ENCODE results near the gene KRT32. TPM values are rescaled to one million over a fixed set of nuclear protein-coding genes. Genes with fewer than 3 reads are reported as not detected.

The KRT32 gene
- total RNA-seq, 1 donor from 2014 or later, result not detected

GRCh38 chr17:41499714-41500113 lies 32.5 kb upstream of the KRT32 start:
- intact Hi-C loops (cut with DNase I), result no loop called here
- TF ChIP-seq POLR2AphosphoS5 (IDR thresholded peaks at IDR 0.05; ENCODE audit: insufficient read depth in 1 of 2, low read depth in 1 of 2) (no peak), CTCF (IDR thresholded peaks at IDR 0.05) (no peak), POLR2A (IDR thresholded peaks at IDR 0.05) (no peak)
- Histone ChIP-seq H3K27me3 (no peaks in the 10 kb centered on the region), H3K4me1 (peaks cover 43% of the 10 kb centered on the region), H3K4me3 (no peak overlapping the region), H3K36me3 (no peaks in the 10 kb centered on the region), H3K9me3 (no peaks in the 10 kb centered on the region), H3K27ac (no peak overlapping the region)
- no peak for DNase-seq (ENCODE audit: extremely low spot score in 2 of 2)

GRCh38 chr17:41498276-41498675 lies 31.1 kb upstream of the KRT32 start:
- H3K27me3 ChIP-seq, result no peaks in the 10 kb centered on the region
- intact Hi-C loops (cut with DNase I), result no loop called here
- no peaks in the 10 kb centered on the region for H3K9me3 ChIP-seq
- H3K36me3 ChIP-seq, result no peaks in the 10 kb centered on the region
- no peak for TF ChIP-seq POLR2A (IDR thresholded peaks at IDR 0.05)
- TF ChIP-seq POLR2AphosphoS5 (IDR thresholded peaks at IDR 0.05; ENCODE audit: insufficient read depth in 1 of 2, low read depth in 1 of 2), result peak in 1 of 2 donors; percentile 48
- DNase-seq (ENCODE audit: extremely low spot score in 2 of 2), result no peak
- no peak overlapping the region for H3K27ac ChIP-seq
- no peak overlapping the region for H3K4me3 ChIP-seq
- peaks cover 46% of the 10 kb centered on the region for H3K4me1 ChIP-seq

- Histone ChIP-seq H3K4me1 (peaks cover 55% of the 10 kb centered on the region), H3K27ac (peak overlapping the region; percentile 59), H3K27me3 (no peaks in the 10 kb centered on the region), H3K4me3 (no peak overlapping the region), H3K9me3 (no peaks in the 10 kb centered on the region), H3K36me3 (no peaks in the 10 kb centered on the region)
- intact Hi-C loops (cut with DNase I), result no loop called here
- TF ChIP-seq CTCF (IDR thresholded peaks at IDR 0.05) (peak in 2 of 3 experiments; percentile 6 to 45), POLR2AphosphoS5 (IDR thresholded peaks at IDR 0.05; ENCODE audit: insufficient read depth in 1 of 2, low read depth in 1 of 2) (peak; percentile 28 to 55), POLR2A (IDR thresholded peaks at IDR 0.05) (no peak)
- no peak for DNase-seq (ENCODE audit: extremely low spot score in 2 of 2)
Observed at GRCh38 chr17:41496803-41497484, 29.8 kb upstream of the KRT32 start.

- intact Hi-C loops (cut with DNase I), result no loop called here
- Histone ChIP-seq H3K36me3 (no peaks in the 10 kb centered on the region), H3K4me1 (peaks cover 70% of the 10 kb centered on the region), H3K27me3 (no peaks in the 10 kb centered on the region), H3K9me3 (no peaks in the 10 kb centered on the region), H3K4me3 (no peak overlapping the region), H3K27ac (peak overlapping the region; percentile 49)
- no peak for DNase-seq (ENCODE audit: extremely low spot score in 2 of 2)
- TF ChIP-seq POLR2A (IDR thresholded peaks at IDR 0.05), result no peak
- TF ChIP-seq POLR2AphosphoS5 (IDR thresholded peaks at IDR 0.05; ENCODE audit: insufficient read depth in 1 of 2, low read depth in 1 of 2), result no peak
- no peak for TF ChIP-seq CTCF (IDR thresholded peaks at IDR 0.05)
Observed at GRCh38 chr17:41494524-41494923, 27.3 kb upstream of the KRT32 start.

GRCh38 chr17:41492771-41493170 lies 25.6 kb upstream of the KRT32 start:
- Histone ChIP-seq H3K27ac (peak overlapping the region; percentile 59), H3K4me3 (no peak overlapping the region), H3K9me3 (no peaks in the 10 kb centered on the region), H3K27me3 (no peaks in the 10 kb centered on the region), H3K36me3 (no peaks in the 10 kb centered on the region), H3K4me1 (peaks cover 70% of the 10 kb centered on the region)
- no peak for DNase-seq (ENCODE audit: extremely low spot score in 2 of 2)
- intact Hi-C loops (cut with DNase I), result no loop called here
- no peak for TF ChIP-seq POLR2A (IDR thresholded peaks at IDR 0.05)
- peak in 1 of 2 donors; percentile 28 for TF ChIP-seq POLR2AphosphoS5 (IDR thresholded peaks at IDR 0.05; ENCODE audit: insufficient read depth in 1 of 2, low read depth in 1 of 2)

- intact Hi-C loops (cut with DNase I), result no loop called here
- Histone ChIP-seq H3K4me3 (no peak overlapping the region), H3K36me3 (no peaks in the 10 kb centered on the region), H3K27ac (peak overlapping the region; percentile 59), H3K4me1 (peaks cover 70% of the 10 kb centered on the region), H3K27me3 (no peaks in the 10 kb centered on the region), H3K9me3 (no peaks in the 10 kb centered on the region)
- DNase-seq (ENCODE audit: extremely low spot score in 2 of 2), result no peak
- peak in 1 of 2 donors; percentile 50 for TF ChIP-seq POLR2AphosphoS5 (IDR thresholded peaks at IDR 0.05; ENCODE audit: insufficient read depth in 1 of 2, low read depth in 1 of 2)
- TF ChIP-seq POLR2A (IDR thresholded peaks at IDR 0.05), result no peak
Observed at GRCh38 chr17:41492351-41492750, 25.2 kb upstream of the KRT32 start.

All from vagina (tissue), 2 donors.